DOHH2 (cell line): Measurements from ENCODE around the gene SSUH2.

Source experiments
- EZH2phosphoT487 ChIP-seq: fragments of 200-600 bp; sonication (generic); IDR thresholded peaks from 2 replicates; pipeline ENCODE4 v1.6.1; 2017; ENCODE audit warnings: borderline replicate concordance, mild to moderate bottlenecking, antibody characterized with exemption, low read length, moderate library complexity, mixed read lengths
- TF ChIP-seq, protein P1 (sequence below): fragments of 200-600 bp; sonication (generic); IDR thresholded peaks from one replicate; pipeline ENCODE4 v1.5.1; 2014; ENCODE audit warnings: antibody characterized with exemption, mild to moderate bottlenecking, low read depth, low read length; ENCODE audit not compliant: poor library complexity, severe bottlenecking

DNA sequence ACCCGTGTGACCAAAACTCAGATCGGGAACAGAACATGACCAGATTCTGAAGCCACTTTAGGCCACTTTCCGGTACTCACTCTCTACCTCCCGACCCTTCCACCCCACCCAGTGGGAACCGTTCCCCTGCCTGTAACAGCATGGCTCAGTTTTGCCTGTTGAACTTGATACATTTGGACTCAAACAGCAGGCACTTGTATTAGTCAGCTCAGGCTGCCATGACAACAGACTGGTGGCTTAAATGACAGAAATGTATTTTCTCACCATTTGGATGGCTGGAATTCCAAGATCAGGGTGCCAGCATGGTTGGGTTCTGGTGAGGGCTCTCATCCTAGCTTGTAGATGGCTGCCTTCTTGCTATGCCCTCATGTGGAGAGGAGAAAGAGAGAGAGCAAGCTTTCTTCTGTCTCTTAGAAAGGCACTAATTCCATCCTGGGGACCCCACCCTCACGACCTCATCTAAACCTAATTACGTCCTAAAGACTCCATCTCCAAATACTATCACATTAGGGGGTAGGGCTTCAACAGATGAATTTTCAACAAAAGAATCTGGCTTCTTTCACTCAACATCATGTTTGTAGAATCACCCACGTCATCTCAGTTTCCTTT lies 9.3 kb upstream of the SSUH2 start:
- no peak for TF ChIP-seq EZH2phosphoT487
- TF ChIP-seq, protein P1, sequence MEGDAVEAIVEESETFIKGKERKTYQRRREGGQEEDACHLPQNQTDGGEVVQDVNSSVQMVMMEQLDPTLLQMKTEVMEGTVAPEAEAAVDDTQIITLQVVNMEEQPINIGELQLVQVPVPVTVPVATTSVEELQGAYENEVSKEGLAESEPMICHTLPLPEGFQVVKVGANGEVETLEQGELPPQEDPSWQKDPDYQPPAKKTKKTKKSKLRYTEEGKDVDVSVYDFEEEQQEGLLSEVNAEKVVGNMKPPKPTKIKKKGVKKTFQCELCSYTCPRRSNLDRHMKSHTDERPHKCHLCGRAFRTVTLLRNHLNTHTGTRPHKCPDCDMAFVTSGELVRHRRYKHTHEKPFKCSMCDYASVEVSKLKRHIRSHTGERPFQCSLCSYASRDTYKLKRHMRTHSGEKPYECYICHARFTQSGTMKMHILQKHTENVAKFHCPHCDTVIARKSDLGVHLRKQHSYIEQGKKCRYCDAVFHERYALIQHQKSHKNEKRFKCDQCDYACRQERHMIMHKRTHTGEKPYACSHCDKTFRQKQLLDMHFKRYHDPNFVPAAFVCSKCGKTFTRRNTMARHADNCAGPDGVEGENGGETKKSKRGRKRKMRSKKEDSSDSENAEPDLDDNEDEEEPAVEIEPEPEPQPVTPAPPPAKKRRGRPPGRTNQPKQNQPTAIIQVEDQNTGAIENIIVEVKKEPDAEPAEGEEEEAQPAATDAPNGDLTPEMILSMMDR = no peak
